Measurements from ENCODE around the gene NHERF2. TPM values are rescaled to one million over a fixed set of nuclear protein-coding genes. Genes with fewer than 3 reads are reported as not detected.
A peak's percentile ranks its signal among the peaks of the same experiment; 100 is the strongest.

Gene NHERF2
- total RNA-seq, 2 donors from 2014 or later = 64.0 to 77.9 TPM

DNA sequence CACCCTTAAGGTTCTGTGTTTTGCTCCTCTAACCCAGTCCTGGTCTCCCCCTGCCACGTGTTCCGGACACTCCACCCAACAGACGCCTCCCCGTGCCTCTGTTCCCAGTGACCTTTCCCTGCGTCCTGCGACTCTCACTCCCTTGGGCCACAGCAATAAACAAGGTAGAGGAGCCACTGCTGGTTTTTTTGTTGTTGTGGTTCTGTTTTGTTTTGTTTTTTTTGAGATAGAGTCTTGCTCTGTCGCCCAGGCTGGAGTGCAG lies 10.8 kb upstream of the NHERF2 start:
- Histone ChIP-seq H3K27me3 (peaks cover 17% of the 10 kb centered on the region), H3K4me3 (no peak overlapping the region), H3K4me1 (peaks cover 10% of the 10 kb centered on the region), H3K27ac (peak overlapping the region; percentile 72), H3K36me3 (no peaks in the 10 kb centered on the region), H3K9me3 (no peaks in the 10 kb centered on the region), H3K9ac (ENCODE audit: low read depth in 2 of 2, low read length in 2 of 2) (peak overlapping the region; percentile 56 to 82)
- DNase-seq = no peak
- no peak for TF ChIP-seq CTCF (IDR thresholded peaks at IDR 0.05)
- intact Hi-C loops (cut with DNase I) = no loop called here

DNA sequence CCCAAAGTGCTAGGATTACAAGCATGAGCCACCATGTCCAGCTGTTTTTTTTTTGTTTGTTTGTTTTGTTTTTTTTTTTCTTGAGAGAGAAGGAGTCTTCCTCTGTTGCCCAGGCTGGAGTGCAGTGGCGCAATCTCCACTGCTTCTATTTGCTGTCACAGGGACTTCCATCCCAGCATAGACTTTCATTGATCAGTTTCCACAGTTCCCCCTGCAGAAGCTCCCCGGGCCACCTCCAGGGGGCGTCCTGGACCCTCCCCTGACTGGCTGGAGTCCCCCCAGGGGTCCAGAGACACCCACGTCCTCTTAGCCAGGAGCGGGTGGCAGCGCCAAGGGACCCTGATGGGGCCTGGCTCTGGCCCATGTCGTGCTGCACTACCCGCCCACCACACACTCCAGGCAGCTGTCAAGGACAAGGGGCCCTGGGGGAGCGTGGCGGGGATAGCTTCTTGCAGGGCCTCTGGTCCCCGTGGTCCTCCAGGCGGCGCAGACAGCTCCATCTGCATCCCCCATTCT lies 10.2 kb upstream of the NHERF2 start:
- Histone ChIP-seq H3K9ac (ENCODE audit: low read depth in 2 of 2, low read length in 2 of 2) (no peak overlapping the region), H3K4me1 (peaks cover 10% of the 10 kb centered on the region), H3K27ac (peak overlapping the region; percentile 72), H3K9me3 (no peaks in the 10 kb centered on the region), H3K4me3 (no peak overlapping the region), H3K36me3 (no peaks in the 10 kb centered on the region), H3K27me3 (peaks cover 23% of the 10 kb centered on the region)
- DNase-seq = no peak
- TF ChIP-seq CTCF (IDR thresholded peaks at IDR 0.05) = no peak
- intact Hi-C loops (cut with DNase I) = no loop called here

GRCh38 chr16:2019518-2019920 lies 7.2 kb upstream of the NHERF2 start, which contains the start of gene NPW:
TSS of gene NPW (plus strand) at chr16:2019785.
- Histone ChIP-seq H3K4me1 (peaks cover 12% of the 10 kb centered on the region), H3K27me3 (peaks cover 24% of the 10 kb centered on the region), H3K9ac (ENCODE audit: low read depth in 2 of 2, low read length in 2 of 2) (no peak within 1 kb of the TSS), H3K36me3 (no peaks in the 10 kb centered on the region), H3K27ac (no peak within 1 kb of the TSS), H3K4me3 (no peak within 1 kb of the TSS), H3K9me3 (no peaks in the 10 kb centered on the region)
- TF ChIP-seq CTCF (IDR thresholded peaks at IDR 0.05) = no peak
- intact Hi-C loops (cut with DNase I) = no loop called here
- no peak for DNase-seq

- Histone ChIP-seq H3K4me1 (peaks cover 12% of the 10 kb centered on the region), H3K4me3 (no peak overlapping the region), H3K36me3 (no peaks in the 10 kb centered on the region), H3K27ac (no peak overlapping the region), H3K27me3 (peaks cover 24% of the 10 kb centered on the region), H3K9ac (ENCODE audit: low read depth in 2 of 2, low read length in 2 of 2) (no peak overlapping the region), H3K9me3 (no peaks in the 10 kb centered on the region)
- DNase-seq = no peak
- TF ChIP-seq CTCF (IDR thresholded peaks at IDR 0.05) = no peak
- intact Hi-C loops (cut with DNase I) = loop anchor here (5.0 to 10.0 kb wide), 2 partner anchors 65 to 122 kb away; no protein-coding TSS in a partner anchor
Measured at GRCh38 chr16:2019921-2020831, 6.5 kb upstream of the NHERF2 start.

GRCh38 chr16:2022723-2023091 lies 4.0 kb upstream of the NHERF2 start:
- Histone ChIP-seq H3K9ac (ENCODE audit: low read depth in 2 of 2, low read length in 2 of 2) (peak overlapping the region in 1 of 2 donors; percentile 68), H3K27ac (no peak overlapping the region)

More at GRCh38 chr16:2022723-2023091, 4.0 kb upstream of the NHERF2 start:
- Histone ChIP-seq H3K9me3 (no peaks in the 10 kb centered on the region), H3K36me3 (no peaks in the 10 kb centered on the region), H3K4me3 (peak overlapping the region; percentile 27), H3K27me3 (peaks cover 24% of the 10 kb centered on the region), H3K4me1 (peaks cover 12% of the 10 kb centered on the region)
- no peak for DNase-seq
- no peak for TF ChIP-seq CTCF (IDR thresholded peaks at IDR 0.05)
- intact Hi-C loops (cut with DNase I) = loop anchor here (5.0 to 10.0 kb wide), 2 partner anchors 62 to 120 kb away; no protein-coding TSS in a partner anchor

Data from colonic mucosa (tissue), 4 donors.